Left ventricle myocardium superior (tissue), 1 donor: ENCODE measurements around the gene TWSG1. TPM values are rescaled to one million over a fixed set of nuclear protein-coding genes. Genes with fewer than 3 reads are reported as not detected.
"Not testable (repeated sequence)": the region's sequence is repeated elsewhere in the genome, so short reads cannot be mapped to it uniquely, and the experiment has no call there.

Experiments used
- ATAC-seq: fragments of 200-7000 bp; cut with Tn5 transposase; one replicate; pipeline ENCODE4 v1.9.1; 2020; ENCODE audit warnings: mild to moderate bottlenecking, moderate library complexity
- DNase-seq: peaks from one replicate; pipeline ENCODE4 v3.0.0-alpha.2; 2020
- intact Hi-C: fragments of 100-400 bp; cut with micrococcal nuclease; formaldehyde crosslinking; loops from one replicate; pipeline ENCODE4 v1.11.0; 2022
- total RNA-seq: library from RNA; stranded (reverse); fragmentation: NEBNext Ultra II Directional; extraction: Animal tissue kit (Norgen Biotek cat#: 25700); gene quantifications from one replicate; pipeline ENCODE4 v1.2.1, GENCODE V29; 2021
- donor health status: DM: no; HTN: yes; CAD: no; lungs with severe emphysema.

The TWSG1 gene
- total RNA-seq, 1 donor from 2014 or later: 10.0 TPM

GRCh38 chr18:9418047-9418690 is 83.6 kb downstream of the TWSG1 start:
- DNase-seq: no peak
- ATAC-seq: no peak
- intact Hi-C loops: no loop called here

GRCh38 chr18:9419956-9420631 is 85.5 kb downstream of the TWSG1 start:
- intact Hi-C loops: no loop called here
- no peak for ATAC-seq
- no peak for DNase-seq

- intact Hi-C loops: no loop called here
- no peak for ATAC-seq
- no peak for DNase-seq
Observed at GRCh38 chr18:9421096-9421900, 86.7 kb downstream of the TWSG1 start.

DNA sequence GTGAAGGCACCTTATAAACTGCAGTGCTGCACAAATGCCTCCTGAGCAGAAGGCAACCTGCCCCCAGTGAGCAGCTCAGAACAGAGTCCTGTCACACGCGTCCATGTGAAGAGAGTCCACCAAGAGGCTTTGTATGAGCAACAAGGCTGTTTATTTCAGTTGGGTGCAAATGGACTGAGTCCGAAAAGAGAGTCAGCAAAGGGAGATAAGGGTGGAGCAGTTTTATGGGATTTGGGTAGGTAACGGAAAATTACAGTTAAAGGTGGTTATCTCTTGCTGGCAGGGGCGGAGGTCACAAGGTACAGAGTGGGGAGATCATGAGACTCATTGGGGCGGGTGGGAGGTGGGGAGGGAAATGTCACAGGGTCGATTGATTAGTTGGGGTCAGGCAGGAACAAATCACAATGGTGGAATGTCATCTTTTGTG is 87.3 kb downstream of the TWSG1 start:
- ATAC-seq: no peak
- no peak for DNase-seq
- intact Hi-C loops: no loop called here

- ATAC-seq: no peak
- intact Hi-C loops: no loop called here
- no peak for DNase-seq
Observed at GRCh38 chr18:9422816-9423519, 88.4 kb downstream of the TWSG1 start.

GRCh38 chr18:9423648-9424047 is 89.1 kb downstream of the TWSG1 start:
- ATAC-seq, DNase-seq, intact Hi-C loops: not testable (repeated sequence)

GRCh38 chr18:9424235-9424634 is 89.7 kb downstream of the TWSG1 start:
- ATAC-seq, intact Hi-C loops, DNase-seq: not testable (repeated sequence)

- DNase-seq: no peak
- ATAC-seq: no peak
- intact Hi-C loops: no loop called here
Observed at GRCh38 chr18:9426753-9427152, 92.2 kb downstream of the TWSG1 start.

GRCh38 chr18:9428301-9428706 is 93.7 kb downstream of the TWSG1 start:
- DNase-seq: no peak
- intact Hi-C loops: no loop called here
- ATAC-seq: no peak

DNA sequence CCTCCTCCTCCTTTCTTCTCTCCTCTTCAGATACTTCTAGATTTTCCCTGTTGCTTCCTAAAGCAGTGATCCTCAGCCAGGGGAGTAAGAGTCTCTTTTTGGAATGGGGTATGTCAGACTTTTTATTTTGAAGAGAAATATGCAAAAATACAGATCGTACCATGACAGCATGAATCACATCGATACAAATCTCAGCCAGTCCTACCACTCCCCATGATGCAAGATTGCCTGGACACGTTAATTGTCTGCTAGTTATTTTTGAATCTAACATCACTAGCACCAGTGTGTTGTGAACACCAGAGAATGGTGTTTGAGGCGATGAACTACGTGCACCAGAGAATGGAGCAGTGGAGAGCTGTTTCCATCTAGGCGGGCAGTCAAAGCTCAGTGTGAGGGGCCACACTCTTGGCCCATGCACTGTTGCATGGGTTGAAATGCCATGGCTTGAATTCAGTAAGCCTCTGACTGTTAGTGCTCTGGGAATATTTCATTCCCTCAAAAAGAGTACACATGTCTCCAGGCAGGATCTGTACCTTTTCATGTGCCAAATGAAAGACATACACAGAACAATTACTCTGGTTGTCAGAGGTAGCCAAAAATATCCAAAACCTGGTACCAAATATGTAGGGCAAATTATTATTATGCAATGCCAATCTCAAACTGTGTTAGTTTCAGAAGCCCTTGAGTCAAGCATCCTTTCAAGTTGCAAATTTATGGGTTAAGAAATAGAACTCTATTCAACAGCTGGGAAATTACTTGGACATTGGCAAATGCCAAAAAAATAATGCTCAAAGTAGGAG is 94.5 kb downstream of the TWSG1 start:
- intact Hi-C loops: no loop called here
- ATAC-seq: no peak
- no peak for DNase-seq

GRCh38 chr18:9429662-9429993 is 95.1 kb downstream of the TWSG1 start:
- DNase-seq: no peak
- intact Hi-C loops: no loop called here
- no peak for ATAC-seq

DNA sequence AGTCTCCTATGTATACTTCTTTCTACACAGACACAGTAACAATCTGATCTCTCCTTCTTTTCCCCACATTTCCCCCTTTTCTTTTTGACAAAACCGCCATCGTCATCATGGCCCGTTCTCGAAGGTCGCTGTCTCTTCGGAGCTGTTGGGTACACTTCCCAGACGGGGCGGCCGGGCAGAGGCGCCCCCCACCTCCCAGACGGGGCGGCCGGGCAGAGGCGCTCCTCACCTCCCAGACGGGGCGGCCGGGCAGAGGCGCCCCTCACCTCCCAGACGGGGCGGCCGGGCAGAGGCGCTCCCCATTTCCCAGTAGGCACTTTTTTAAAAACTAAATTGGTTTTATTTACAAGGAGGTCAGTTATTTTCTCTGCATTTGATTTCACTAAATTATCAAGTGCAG is 95.7 kb downstream of the TWSG1 start:
- DNase-seq, intact Hi-C loops, ATAC-seq: not testable (repeated sequence)

- intact Hi-C loops: no loop called here
- ATAC-seq (no peak), DNase-seq (no peak)
Observed at GRCh38 chr18:9431296-9431695, 96.7 kb downstream of the TWSG1 start.

- DNase-seq, ATAC-seq, intact Hi-C loops: not testable (repeated sequence)
Observed at GRCh38 chr18:9433122-9433521, 98.5 kb downstream of the TWSG1 start.

GRCh38 chr18:9433671-9434121 is 99.1 kb downstream of the TWSG1 start:
- intact Hi-C loops: no loop called here
- DNase-seq (no peak), ATAC-seq (peak; percentile 25)

DNA sequence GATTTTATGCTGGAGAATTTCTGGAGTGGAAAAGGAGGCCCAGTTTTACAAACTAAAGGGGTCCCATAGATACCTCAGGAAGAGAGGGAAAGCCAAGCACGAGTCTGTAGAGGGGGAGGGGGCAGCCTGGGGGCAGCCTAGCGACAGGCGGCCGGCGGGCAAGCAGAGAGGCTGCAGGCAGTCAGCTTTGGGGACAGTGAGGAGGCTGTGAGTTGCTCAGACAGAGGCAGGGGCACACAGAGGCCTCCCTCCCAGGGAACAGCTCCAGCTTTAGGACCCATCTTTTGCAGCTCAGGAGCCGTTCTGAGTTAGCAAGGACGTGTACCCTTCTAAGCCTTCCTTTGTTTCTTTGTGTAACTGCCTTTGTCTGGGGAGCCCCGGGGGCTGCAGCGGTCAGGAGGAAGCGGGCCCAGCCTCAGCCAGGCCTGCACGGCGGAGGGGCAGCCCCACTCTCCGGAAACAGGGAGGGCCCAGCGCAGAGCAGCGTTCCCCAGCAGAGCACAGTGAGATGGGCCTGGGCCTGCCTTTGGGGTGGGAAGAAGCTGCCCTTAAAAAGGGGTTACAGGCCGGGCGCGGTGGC is 99.6 kb downstream of the TWSG1 start:
- DNase-seq (peak; percentile 34), ATAC-seq (peak; percentile 32)
- intact Hi-C loops: no loop called here

- intact Hi-C loops: no loop called here
- ATAC-seq: no peak
- DNase-seq: no peak
Observed at GRCh38 chr18:9435041-9435440, 100.5 kb downstream of the TWSG1 start.

GRCh38 chr18:9436206-9436929 is 101.8 kb downstream of the TWSG1 start:
- ATAC-seq (no peak), DNase-seq (no peak)
- intact Hi-C loops: no loop called here
